Sigmoid colon (tissue), 4 donors: Measurements from ENCODE around the gene EIF2S3B.

ENCODE experiments used
- CTCF ChIP-seq, 4 experiments: fragments of 450-650 bp in 3 of 4; fragments of 200-600 bp in 1 of 4; IDR thresholded peaks; one replicate each; pipeline ENCODE4 v1.5.1; 2016 to 2019; ENCODE audit warnings: antibody characterized with exemption in 4 of 4, mild to moderate bottlenecking in 3 of 4, moderate library complexity in 2 of 4
- EP300 ChIP-seq, 4 donors: sonication (generic); formaldehyde crosslinking; IDR thresholded peaks; one replicate each; pipeline ENCODE4 v1.6.1; 2017; ENCODE audit warnings: antibody characterized with exemption in 4 of 4
- POLR2A ChIP-seq, 2 donors: fragments of 450-650 bp; IDR thresholded peaks; one replicate each; pipeline ENCODE4 v1.6.1; 2016; ENCODE audit warnings: antibody characterized with exemption in 2 of 2, mild to moderate bottlenecking in 2 of 2, moderate library complexity in 2 of 2
- POLR2AphosphoS5 ChIP-seq, 4 donors: sonication (generic); formaldehyde crosslinking; IDR thresholded peaks; one replicate each; pipeline ENCODE4 v1.6.1; 2017; ENCODE audit warnings: antibody characterized with exemption in 4 of 4

GRCh38 chr12:10528174-10528953 lies 22.7 kb downstream of the EIF2S3B start:
- TF ChIP-seq CTCF (IDR thresholded peaks at IDR 0.05) (no peak), EP300 (IDR thresholded peaks at IDR 0.05) (no peak), POLR2A (IDR thresholded peaks at IDR 0.05) (no peak), POLR2AphosphoS5 (IDR thresholded peaks at IDR 0.05) (no peak)
